ENCODE results near the gene DEGS2.

GRCh38 chr14:100170880-100171279, 11.4 kb upstream of the DEGS2 start:
- no peak for TF ChIP-seq EZH2 (IDR thresholded peaks at IDR 0.05; ENCODE audit: low read length, unreplicated experiment)
- TF ChIP-seq CTCF (conservative IDR thresholded peaks at IDR 0.05; ENCODE audit: low read depth, low read length), result no peak
- TF ChIP-seq EZH2phosphoT487 (IDR thresholded peaks at IDR 0.05; ENCODE audit: borderline replicate concordance, low read length), result no peak

Measured in PC-3 (cell line).